HEK293T (cell line): ENCODE measurements around the gene CDC42SE1.

ENCODE experiments used
- CTCF ChIA-PET: fragments of 350-600 bp; formaldehyde crosslinking; extraction: SDS; loops from one replicate; lab custom pipeline; 2021; ENCODE audit warnings: antibody characterized with exemption, inconsistent platforms; lab: Yijun Ruan, JAX
- POLR2A ChIA-PET: fragments of 350-600 bp; formaldehyde crosslinking; extraction: SDS; loops from one replicate; lab custom pipeline; 2020; ENCODE audit warnings: antibody characterized with exemption, inconsistent platforms; lab: Yijun Ruan, JAX
- DNase-seq: peaks from one replicate; pipeline ENCODE4 v3.0.0; 2012; ENCODE audit warnings: mixed read lengths; ENCODE audit errors: extremely low spot score
- ARNT ChIP-seq: fragments of 450-650 bp; IDR thresholded peaks from 2 replicates; pipeline ENCODE4 v1.6.1; 2017; ENCODE audit warnings: mild to moderate bottlenecking
- BHLHE40 ChIP-seq: fragments of 450-650 bp; IDR thresholded peaks from 2 replicates; pipeline ENCODE4 v1.6.1; 2016; ENCODE audit warnings: mild to moderate bottlenecking, moderate library complexity, borderline replicate concordance
- CTBP1 ChIP-seq: fragments of 450-650 bp; IDR thresholded peaks from 2 replicates; pipeline ENCODE4 v1.6.1; 2016; ENCODE audit warnings: borderline replicate concordance
- ELF4 ChIP-seq: fragments of 450-650 bp; IDR thresholded peaks from 2 replicates; pipeline ENCODE4 v1.6.1; 2017; ENCODE audit warnings: antibody characterized with exemption
- FOXA1 ChIP-seq: fragments of 450-650 bp; IDR thresholded peaks from 2 replicates; pipeline ENCODE4 v1.6.1; 2016; ENCODE audit warnings: mild to moderate bottlenecking
- FOXK2 ChIP-seq: fragments of 450-650 bp; IDR thresholded peaks from 2 replicates; pipeline ENCODE4 v1.6.1; 2016; ENCODE audit warnings: mild to moderate bottlenecking
- FOXM1 ChIP-seq: fragments of 450-650 bp; IDR thresholded peaks from 2 replicates; pipeline ENCODE4 v1.6.1; 2017; ENCODE audit warnings: mild to moderate bottlenecking, borderline replicate concordance
- HDGF ChIP-seq: fragments of 450-650 bp; IDR thresholded peaks from 2 replicates; pipeline ENCODE4 v1.6.1; 2017; ENCODE audit warnings: antibody characterized with exemption, borderline replicate concordance
- L3MBTL2 ChIP-seq: fragments of 450-650 bp; conservative IDR thresholded peaks from 2 replicates; pipeline ENCODE4 v1.6.1; 2016; ENCODE audit warnings: mild to moderate bottlenecking
- LEF1 ChIP-seq: fragments of 450-650 bp; IDR thresholded peaks from 2 replicates; pipeline ENCODE4 v1.6.1; 2017; ENCODE audit warnings: mild to moderate bottlenecking, borderline replicate concordance
- NFRKB ChIP-seq: fragments of 450-650 bp; IDR thresholded peaks from 2 replicates; pipeline ENCODE4 v1.6.1; 2016; ENCODE audit warnings: mild to moderate bottlenecking, moderate library complexity
- SP1 ChIP-seq: fragments of 450-650 bp; IDR thresholded peaks from 2 replicates; pipeline ENCODE4 v1.6.1; 2017
- SUZ12 ChIP-seq: fragments of 450-650 bp; IDR thresholded peaks from 2 replicates; pipeline ENCODE4 v1.6.1; 2016; ENCODE audit warnings: mild to moderate bottlenecking
- TARDBP ChIP-seq: fragments of 450-650 bp; IDR thresholded peaks from 2 replicates; pipeline ENCODE4 v1.6.1; 2016
- ZNF384 ChIP-seq: fragments of 450-650 bp; IDR thresholded peaks from 2 replicates; pipeline ENCODE4 v1.6.1; 2016
- TF ChIP-seq, protein P1 (sequence below): fragments of 450-650 bp; IDR thresholded peaks from 2 replicates; pipeline ENCODE4 v1.6.1; 2016

The CDC42SE1 gene

DNA sequence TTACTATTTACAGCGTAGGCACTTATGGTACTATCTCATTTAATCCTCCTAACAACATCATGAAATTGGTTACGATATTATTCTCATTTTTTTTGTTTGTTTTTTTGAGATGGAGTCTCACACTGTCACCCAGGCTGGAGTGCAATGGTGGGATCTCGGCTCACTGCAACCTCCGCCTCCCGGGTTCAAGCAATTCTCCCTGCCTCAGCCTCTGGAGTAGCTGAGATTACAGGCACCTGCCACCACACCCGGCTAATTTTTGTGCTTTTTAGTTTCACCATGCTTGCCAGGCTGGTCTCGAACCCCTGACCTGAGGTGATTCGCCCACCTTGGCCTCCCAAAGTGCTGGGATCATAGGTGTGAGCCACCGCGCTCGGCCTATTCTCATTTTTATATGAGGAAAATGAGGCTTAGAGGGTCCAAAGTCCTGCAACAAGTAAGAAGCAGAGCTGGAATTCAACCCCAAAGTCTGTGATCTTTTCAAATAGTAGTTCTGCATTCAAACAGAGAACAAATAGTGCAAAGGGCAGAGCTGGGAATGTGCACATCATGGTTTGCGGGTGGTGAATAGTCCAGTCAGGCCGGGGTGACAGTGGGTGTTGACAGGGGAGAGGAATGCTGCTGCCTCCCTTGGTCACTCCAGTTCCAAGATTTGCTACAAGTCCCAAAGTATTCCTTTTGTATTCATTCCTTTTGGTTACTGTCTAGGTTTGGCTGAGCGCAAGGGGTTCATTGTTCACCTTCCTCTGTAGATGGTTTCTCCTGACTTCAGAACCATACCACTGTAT lies 46.5 kb downstream of the CDC42SE1 start:
- TF ChIP-seq, protein P1, sequence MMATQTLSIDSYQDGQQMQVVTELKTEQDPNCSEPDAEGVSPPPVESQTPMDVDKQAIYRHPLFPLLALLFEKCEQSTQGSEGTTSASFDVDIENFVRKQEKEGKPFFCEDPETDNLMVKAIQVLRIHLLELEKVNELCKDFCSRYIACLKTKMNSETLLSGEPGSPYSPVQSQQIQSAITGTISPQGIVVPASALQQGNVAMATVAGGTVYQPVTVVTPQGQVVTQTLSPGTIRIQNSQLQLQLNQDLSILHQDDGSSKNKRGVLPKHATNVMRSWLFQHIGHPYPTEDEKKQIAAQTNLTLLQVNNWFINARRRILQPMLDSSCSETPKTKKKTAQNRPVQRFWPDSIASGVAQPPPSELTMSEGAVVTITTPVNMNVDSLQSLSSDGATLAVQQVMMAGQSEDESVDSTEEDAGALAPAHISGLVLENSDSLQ = no peak
- TF ChIP-seq ELF4 = no peak
- TF ChIP-seq BHLHE40 = no peak
- TF ChIP-seq FOXA1 = no peak
- TF ChIP-seq CTBP1 = no peak
- no peak for TF ChIP-seq FOXM1
- no peak for TF ChIP-seq ARNT
- TF ChIP-seq NFRKB = no peak
- TF ChIP-seq HDGF = no peak
- no peak for TF ChIP-seq LEF1
- TF ChIP-seq TARDBP = no peak
- no peak for TF ChIP-seq SUZ12
- ChIA-PET POLR2A (no interaction called here), CTCF (no interaction called here)
- no peak for DNase-seq

DNA sequence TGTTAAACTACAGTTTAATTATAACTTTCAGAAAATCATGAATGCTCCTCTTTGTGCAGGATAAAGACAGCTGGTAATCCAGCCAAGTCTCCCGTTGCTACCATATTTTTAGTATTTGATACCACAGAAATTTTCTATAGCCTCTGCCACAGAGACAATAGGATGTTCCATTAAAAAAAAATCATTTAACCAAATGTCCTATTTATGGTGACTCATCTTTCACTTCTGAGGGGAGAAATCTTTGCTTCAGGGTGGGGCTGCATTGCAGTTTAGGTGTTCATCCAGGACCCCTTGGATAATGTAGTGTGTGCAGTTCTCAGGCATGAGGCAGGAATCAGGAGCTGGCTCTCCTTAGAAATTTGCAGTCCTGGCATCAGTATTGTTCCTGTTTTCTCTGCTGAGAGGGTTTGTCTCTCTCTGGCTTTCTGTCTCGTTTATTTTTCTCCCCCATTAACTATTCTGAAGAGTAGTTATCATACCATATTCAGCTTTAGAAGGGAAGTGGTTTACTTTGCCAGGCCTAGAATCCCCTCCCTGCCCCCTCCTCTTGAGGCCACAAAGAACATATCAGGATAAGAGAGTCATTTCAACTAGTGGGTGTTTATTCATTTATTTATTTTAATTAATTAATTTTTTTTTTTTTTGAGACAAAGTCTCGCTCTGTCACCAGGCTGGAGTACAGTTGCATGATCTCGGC lies 48.1 kb downstream of the CDC42SE1 start:
- no peak for TF ChIP-seq BHLHE40
- no peak for TF ChIP-seq ARNT
- TF ChIP-seq SUZ12 = no peak
- no peak for TF ChIP-seq ELF4
- TF ChIP-seq, protein P1 = no peak
- TF ChIP-seq FOXK2 = no peak
- no peak for TF ChIP-seq SP1
- no peak for TF ChIP-seq FOXM1
- no peak for TF ChIP-seq L3MBTL2
- TF ChIP-seq ZNF384 = no peak
- no peak for TF ChIP-seq NFRKB
- no peak for TF ChIP-seq TARDBP
- no peak for TF ChIP-seq HDGF
- TF ChIP-seq LEF1 = no peak
- no peak for TF ChIP-seq CTBP1
- ChIA-PET POLR2A (no interaction called here), CTCF (no interaction called here)
- no peak for DNase-seq

GRCh38 chr1:151010346-151010726 lies 49.1 kb downstream of the CDC42SE1 start:
- TF ChIP-seq FOXK2 (no peak), BHLHE40 (no peak), ELF4 (no peak), SP1 (no peak), CTBP1 (no peak), HDGF (no peak), TARDBP (no peak), SUZ12 (no peak), NFRKB (no peak), ZNF384 (no peak), ARNT (no peak), FOXM1 (no peak), L3MBTL2 (no peak), FOXA1 (no peak), LEF1 (no peak)
- TF ChIP-seq, protein P1 = no peak
- DNase-seq = no peak
- POLR2A ChIA-PET = no interaction called here
- CTCF ChIA-PET = interaction anchor here (0.7 to 0.8 kb wide), 2 partner anchors 14 kb away, joined by 3 read pairs; no protein-coding TSS in a partner anchor

DNA sequence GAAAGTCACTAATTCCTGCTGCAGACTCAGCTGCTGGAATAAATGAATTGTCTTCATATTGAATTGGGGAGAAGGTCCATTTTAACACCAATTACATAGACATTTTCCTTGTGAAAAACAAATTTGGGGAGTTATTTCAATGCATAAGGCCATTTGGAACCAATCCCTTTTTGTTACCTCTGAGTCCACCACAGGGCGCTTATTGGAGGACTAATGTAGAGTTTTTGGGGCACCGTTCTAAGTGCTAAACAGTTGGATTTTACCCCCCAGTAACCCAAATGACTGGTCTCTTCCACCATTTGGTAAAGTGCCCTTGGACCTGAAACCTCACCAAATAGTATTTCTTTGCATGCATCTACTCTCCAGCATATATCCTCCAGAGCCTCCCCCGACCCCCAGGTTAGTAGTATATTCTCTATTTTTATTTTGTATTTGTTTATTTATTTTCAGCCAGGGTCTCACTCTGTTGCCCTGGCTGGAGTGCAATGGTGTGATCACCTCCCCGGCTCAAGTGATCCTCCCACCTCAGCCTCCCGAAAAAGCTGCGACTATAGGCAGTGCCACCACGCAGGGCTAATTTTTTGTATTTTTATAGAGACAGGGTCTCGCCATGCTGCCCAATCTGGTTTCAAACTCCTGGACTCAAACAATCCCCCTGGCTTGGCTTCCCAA lies 49.6 kb downstream of the CDC42SE1 start:
- TF ChIP-seq, protein P1 = no peak
- no peak for TF ChIP-seq BHLHE40
- TF ChIP-seq CTBP1 = no peak
- no peak for TF ChIP-seq FOXA1
- no peak for TF ChIP-seq L3MBTL2
- no peak for TF ChIP-seq TARDBP
- DNase-seq = no peak
- CTCF ChIA-PET = interaction anchor here (0.7 to 1.4 kb wide), 4 partner anchors 14 to 63 kb away, joined by 3 to 4 read pairs (median 3); no protein-coding TSS in a partner anchor
- POLR2A ChIA-PET = no interaction called here
